Measurements from ENCODE around the gene SRC. TPM values are rescaled to one million over a fixed set of nuclear protein-coding genes. Genes with fewer than 3 reads are reported as not detected.

The SRC gene
- total and polyA plus RNA-seq, 2 of the 8 experiments (the other 6 are each of a cell fraction or from before 2014, with no cell fraction given) = 27.6 to 28.8 TPM

- TF ChIP-seq ATF2 (IDR thresholded peaks at IDR 0.05; ENCODE audit: low read length) (no peak), SAP30 (IDR thresholded peaks at IDR 0.05; ENCODE audit: insufficient read depth, insufficient replicate concordance, low read length) (no peak), BRCA1 (IDR thresholded peaks at IDR 0.05; ENCODE audit: low read depth, low read length) (no peak)
Observed at GRCh38 chr20:37393863-37394542, 48.1 kb downstream of the SRC start (continued).

Measured in H1 (cell line).